Brain microvascular endothelial cell (primary cell): ENCODE measurements around the gene EPG5.

Experiments used
- DNase-seq: peaks from one replicate; pipeline ENCODE4 v3.0.0-alpha.2; 2020
- H3K27ac ChIP-seq: fragments of 250-450 bp; sonication (Bioruptor Pico); 2 replicates; pipeline ENCODE4 v1.5.1; 2020; ENCODE audit warnings: mild to moderate bottlenecking, moderate library complexity
- H3K27me3 ChIP-seq: fragments of 250-450 bp; sonication (Bioruptor Pico); replicated peaks from 2 replicates; pipeline ENCODE4 v1.5.1; 2020; ENCODE audit warnings: mild to moderate bottlenecking
- H3K36me3 ChIP-seq: fragments of 250-450 bp; sonication (Bioruptor Pico); replicated peaks from 2 replicates; pipeline ENCODE4 v1.5.1; 2020; ENCODE audit warnings: mild to moderate bottlenecking
- H3K4me3 ChIP-seq: 2 replicates; pipeline ENCODE4 v1.5.1; 2011; ENCODE audit warnings: low read depth, mild to moderate bottlenecking, control low read depth, low read length, moderate library complexity
- CTCF ChIP-seq: IDR thresholded peaks from 2 replicates; pipeline ENCODE4 v1.5.1; 2011; ENCODE audit warnings: low read depth, mild to moderate bottlenecking, moderate library complexity, low read length, control low read depth, inconsistent platforms; ENCODE audit errors: missing control alignments
- in situ Hi-C: cut with HindIII; loops from 2 replicates; pipeline ENCODE4 v1.10.0; 2017; ENCODE audit warnings: low sequenced_read_pairs, low pct_ligation_motif_present

EPG5 gene

GRCh38 chr18:45967007-45967706, at the start of gene EPG5:
Gene EPG5, minus strand, starts transcription at chr18:45967329. Its CDS starts 90 bp downstream, at chr18:45967239.
- DNase-seq, result peak; percentile 97
- H3K27ac ChIP-seq, result peak within 1 kb of the TSS; percentile 76
- in situ Hi-C loops, result no loop called here
- H3K36me3 ChIP-seq, result peaks cover 6% of the 10 kb centered on the region
- no peaks in the 10 kb centered on the region for H3K27me3 ChIP-seq
- TF ChIP-seq CTCF, result no peak
- H3K4me3 ChIP-seq, result peak within 1 kb of the TSS; percentile 94

- Histone ChIP-seq H3K4me3 (no peak overlapping the region), H3K27ac (no peak overlapping the region), H3K36me3 (no peaks in the 10 kb centered on the region), H3K27me3 (no peaks in the 10 kb centered on the region)
- in situ Hi-C loops, result no loop called here
- no peak for TF ChIP-seq CTCF
- no peak for DNase-seq
Observed at GRCh38 chr18:46013484-46014189, 46.5 kb upstream of the EPG5 start.

- no peak overlapping the region for H3K4me3 ChIP-seq
- TF ChIP-seq CTCF, result no peak
- DNase-seq, result no peak
- H3K27ac ChIP-seq, result no peak overlapping the region
- H3K27me3 ChIP-seq, result no peaks in the 10 kb centered on the region
- H3K36me3 ChIP-seq, result no peaks in the 10 kb centered on the region
- in situ Hi-C loops, result no loop called here
Observed at GRCh38 chr18:46010676-46011075, 43.5 kb upstream of the EPG5 start.

- Histone ChIP-seq H3K36me3 (no peaks in the 10 kb centered on the region), H3K27me3 (no peaks in the 10 kb centered on the region), H3K4me3 (no peak overlapping the region), H3K27ac (no peak overlapping the region)
- no peak for TF ChIP-seq CTCF
- no peak for DNase-seq
- in situ Hi-C loops, result no loop called here
Observed at GRCh38 chr18:46010050-46010449, 42.9 kb upstream of the EPG5 start.

GRCh38 chr18:46009125-46009840, 42.2 kb upstream of the EPG5 start:
- Histone ChIP-seq H3K27ac (no peak overlapping the region), H3K36me3 (no peaks in the 10 kb centered on the region), H3K27me3 (no peaks in the 10 kb centered on the region), H3K4me3 (no peak overlapping the region)
- no peak for TF ChIP-seq CTCF
- in situ Hi-C loops, result no loop called here
- DNase-seq, result no peak
